Measurements from ENCODE around the gene PRKG1. TPM values are rescaled to one million over a fixed set of nuclear protein-coding genes. Genes with fewer than 3 reads are reported as not detected.

PRKG1 gene
- total RNA-seq, 4 donors from 2014 or later: 24.5 to 46.1 (median 37.1) TPM

DNA sequence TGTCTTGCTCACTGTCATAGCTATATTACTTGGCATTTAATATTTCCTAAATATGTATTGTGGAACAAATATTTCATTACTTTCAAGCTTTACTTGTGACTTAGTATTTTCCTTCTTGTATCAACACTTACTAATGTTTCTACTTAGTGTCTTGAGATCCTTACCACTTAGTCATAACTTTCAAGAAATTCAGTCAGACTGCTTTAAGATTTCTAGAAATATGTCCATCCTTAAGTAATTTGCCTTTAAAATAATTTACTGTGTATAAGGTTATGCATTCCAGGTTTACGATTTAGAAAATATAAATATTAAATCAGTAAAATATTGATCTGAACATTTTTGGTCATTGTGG lies 712.4 kb downstream of the PRKG1 start:
- peaks cover 0 to 19% (median 9%) of the 10 kb centered on the region in 4 donors for H3K4me1 ChIP-seq

DNA sequence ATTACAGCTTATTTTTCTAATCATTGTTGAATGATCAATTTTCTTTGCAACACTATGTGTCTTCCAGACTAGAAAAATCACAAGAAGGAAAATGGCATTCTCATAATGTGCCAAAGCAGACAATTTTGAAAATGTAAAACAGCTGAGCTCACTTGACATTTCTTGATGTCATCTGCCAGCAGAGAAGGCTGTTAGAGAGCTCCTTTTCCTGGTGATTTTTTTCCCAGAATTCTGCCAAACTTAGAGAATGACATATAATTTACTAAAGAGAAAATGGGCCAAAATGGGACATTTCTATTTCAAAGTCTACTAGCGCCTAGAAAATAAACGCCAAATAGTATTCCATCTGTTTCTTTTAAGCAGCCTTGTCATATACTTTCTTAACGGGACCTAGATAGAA lies 714.0 kb downstream of the PRKG1 start:
- H3K4me3 ChIP-seq: no peak overlapping the region
- TF ChIP-seq POLR2A (IDR thresholded peaks at IDR 0.05; ENCODE audit: low read depth) (no peak), POLR2AphosphoS5 (IDR thresholded peaks at IDR 0.05) (no peak), EP300 (IDR thresholded peaks at IDR 0.05) (no peak)
- TF ChIP-seq, protein P1, sequence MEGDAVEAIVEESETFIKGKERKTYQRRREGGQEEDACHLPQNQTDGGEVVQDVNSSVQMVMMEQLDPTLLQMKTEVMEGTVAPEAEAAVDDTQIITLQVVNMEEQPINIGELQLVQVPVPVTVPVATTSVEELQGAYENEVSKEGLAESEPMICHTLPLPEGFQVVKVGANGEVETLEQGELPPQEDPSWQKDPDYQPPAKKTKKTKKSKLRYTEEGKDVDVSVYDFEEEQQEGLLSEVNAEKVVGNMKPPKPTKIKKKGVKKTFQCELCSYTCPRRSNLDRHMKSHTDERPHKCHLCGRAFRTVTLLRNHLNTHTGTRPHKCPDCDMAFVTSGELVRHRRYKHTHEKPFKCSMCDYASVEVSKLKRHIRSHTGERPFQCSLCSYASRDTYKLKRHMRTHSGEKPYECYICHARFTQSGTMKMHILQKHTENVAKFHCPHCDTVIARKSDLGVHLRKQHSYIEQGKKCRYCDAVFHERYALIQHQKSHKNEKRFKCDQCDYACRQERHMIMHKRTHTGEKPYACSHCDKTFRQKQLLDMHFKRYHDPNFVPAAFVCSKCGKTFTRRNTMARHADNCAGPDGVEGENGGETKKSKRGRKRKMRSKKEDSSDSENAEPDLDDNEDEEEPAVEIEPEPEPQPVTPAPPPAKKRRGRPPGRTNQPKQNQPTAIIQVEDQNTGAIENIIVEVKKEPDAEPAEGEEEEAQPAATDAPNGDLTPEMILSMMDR (IDR thresholded peaks at IDR 0.05): no peak
- H3K36me3 ChIP-seq: no peaks in the 10 kb centered on the region
- H3K4me1 ChIP-seq: peaks cover 0 to 19% (median 9%) of the 10 kb centered on the region in 4 donors
- 72% methylated on average over 3 of the region's 3 CpGs for WGBS
- no peak overlapping the region for H3K27ac ChIP-seq (replicated peaks in 1 of 4)
- no peaks in the 10 kb centered on the region for H3K27me3 ChIP-seq
- H3K9me3 ChIP-seq: peaks cover 0 to 2% (median 0%) of the 10 kb centered on the region in 4 donors
- intact Hi-C loops (cut with DNase I): no loop called here
- DNase-seq (ENCODE audit: extremely low spot score): no peak

More for the DNA sequence above, 712.4 kb downstream of the PRKG1 start:
- Histone ChIP-seq H3K4me3 (no peak overlapping the region), H3K9me3 (no peaks in the 10 kb centered on the region), H3K27ac (replicated peaks in 1 of 4) (no peak overlapping the region), H3K27me3 (no peaks in the 10 kb centered on the region), H3K36me3 (no peaks in the 10 kb centered on the region)
- intact Hi-C loops (cut with DNase I): no loop called here
- DNase-seq (ENCODE audit: extremely low spot score): no peak
- TF ChIP-seq EP300 (IDR thresholded peaks at IDR 0.05): no peak
- TF ChIP-seq POLR2AphosphoS5 (IDR thresholded peaks at IDR 0.05): no peak
- TF ChIP-seq, protein P1 (IDR thresholded peaks at IDR 0.05): no peak
- no peak for TF ChIP-seq POLR2A (IDR thresholded peaks at IDR 0.05; ENCODE audit: low read depth)
- 90% methylated on average over 1 of the region's 1 CpG for WGBS

DNA sequence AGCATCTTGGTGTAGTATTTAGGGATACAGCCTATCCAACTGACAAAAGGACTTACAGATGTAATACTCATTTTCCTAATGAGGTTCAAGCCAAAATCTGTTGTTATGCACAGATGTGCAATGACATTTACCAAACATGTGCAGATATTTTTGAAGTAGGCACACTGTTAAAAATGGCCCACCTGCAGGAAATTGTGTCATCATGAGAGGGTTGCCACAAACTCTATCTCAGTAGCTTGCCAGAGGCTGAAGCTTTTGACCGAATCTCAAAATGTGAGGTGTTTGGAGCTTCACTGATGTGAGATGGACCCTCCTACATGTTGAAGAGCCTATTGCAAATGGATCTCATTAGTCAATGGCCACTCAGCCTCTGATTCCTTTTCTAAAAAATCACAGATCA lies 714.8 kb downstream of the PRKG1 start:
- Histone ChIP-seq H3K9me3 (peaks cover 0 to 7% (median 0%) of the 10 kb centered on the region in 4 donors), H3K4me3 (no peak overlapping the region), H3K36me3 (no peaks in the 10 kb centered on the region), H3K27ac (replicated peaks in 1 of 4) (no peak overlapping the region), H3K4me1 (peaks cover 0 to 19% (median 9%) of the 10 kb centered on the region in 4 donors), H3K27me3 (no peaks in the 10 kb centered on the region)
- WGBS: 85% methylated on average over 1 of the region's 1 CpG
- TF ChIP-seq, protein P1 (IDR thresholded peaks at IDR 0.05): no peak
- no peak for TF ChIP-seq POLR2A (IDR thresholded peaks at IDR 0.05; ENCODE audit: low read depth)
- TF ChIP-seq POLR2AphosphoS5 (IDR thresholded peaks at IDR 0.05): no peak
- no peak for TF ChIP-seq EP300 (IDR thresholded peaks at IDR 0.05)
- DNase-seq (ENCODE audit: extremely low spot score): no peak
- intact Hi-C loops (cut with DNase I): no loop called here

DNA sequence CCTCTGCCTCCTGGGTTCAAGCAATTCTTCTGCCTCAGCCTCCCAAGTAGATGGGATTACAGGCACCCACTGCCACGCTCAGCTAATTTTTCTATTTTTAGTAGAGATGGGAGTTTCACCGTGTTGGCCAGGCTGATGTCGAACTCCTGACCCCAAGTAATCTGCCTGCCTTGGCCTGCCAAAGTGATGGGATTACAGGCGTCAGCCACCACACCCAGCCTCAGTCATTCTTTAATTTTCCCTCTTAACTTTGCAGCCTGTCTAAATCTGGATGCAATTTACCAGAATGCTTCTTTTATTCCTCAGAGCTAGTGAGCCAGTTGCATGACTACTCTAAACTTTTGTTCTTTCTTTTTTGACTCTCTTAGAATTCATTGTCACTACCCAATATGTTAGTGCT lies 715.6 kb downstream of the PRKG1 start:
- Histone ChIP-seq H3K27me3 (no peaks in the 10 kb centered on the region), H3K27ac (replicated peaks in 1 of 4) (no peak overlapping the region), H3K4me3 (no peak overlapping the region), H3K4me1 (peaks cover 0 to 19% (median 9%) of the 10 kb centered on the region in 4 donors), H3K9me3 (peaks cover 0 to 7% (median 0%) of the 10 kb centered on the region in 4 donors), H3K36me3 (no peaks in the 10 kb centered on the region)
- TF ChIP-seq POLR2A (IDR thresholded peaks at IDR 0.05; ENCODE audit: low read depth): no peak
- TF ChIP-seq POLR2AphosphoS5 (IDR thresholded peaks at IDR 0.05): no peak
- no peak for TF ChIP-seq EP300 (IDR thresholded peaks at IDR 0.05)
- TF ChIP-seq, protein P1 (IDR thresholded peaks at IDR 0.05): no peak
- intact Hi-C loops (cut with DNase I): no loop called here
- 37% methylated on average over 4 of the region's 4 CpGs for WGBS
- no peak for DNase-seq (ENCODE audit: extremely low spot score)

DNA sequence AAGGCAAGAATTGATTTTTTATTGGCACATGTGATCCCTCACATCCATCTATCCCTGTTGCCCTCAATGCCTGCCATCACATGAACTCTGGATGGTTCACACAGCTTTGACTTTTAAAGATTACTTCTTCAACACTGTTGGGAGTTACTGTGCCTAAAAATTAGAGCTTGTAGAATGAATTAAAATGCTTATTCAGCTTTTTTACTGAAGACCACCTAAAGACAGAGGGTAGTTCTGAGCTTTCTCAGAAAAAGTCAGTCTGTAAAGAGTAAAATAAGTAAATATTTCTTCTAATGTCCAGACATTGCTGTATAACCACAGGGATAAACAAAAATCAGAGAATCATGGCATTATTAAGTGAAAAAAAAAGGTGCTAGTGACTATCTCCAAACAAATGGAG lies 718.4 kb downstream of the PRKG1 start:
- Histone ChIP-seq H3K36me3 (no peaks in the 10 kb centered on the region), H3K4me1 (peaks cover 0 to 19% (median 9%) of the 10 kb centered on the region in 4 donors), H3K27me3 (no peaks in the 10 kb centered on the region), H3K4me3 (no peak overlapping the region), H3K9me3 (peaks cover 0 to 7% (median 0%) of the 10 kb centered on the region in 4 donors), H3K27ac (replicated peaks in 1 of 4) (no peak overlapping the region)
- DNase-seq (ENCODE audit: extremely low spot score): no peak
- TF ChIP-seq, protein P1 (IDR thresholded peaks at IDR 0.05): no peak
- TF ChIP-seq POLR2A (IDR thresholded peaks at IDR 0.05; ENCODE audit: low read depth) (no peak), POLR2AphosphoS5 (IDR thresholded peaks at IDR 0.05) (no peak), EP300 (IDR thresholded peaks at IDR 0.05) (no peak)
- intact Hi-C loops (cut with DNase I): no loop called here

Measured in esophagus muscularis mucosa (tissue), 4 donors.